GM19467 (cell line): Measurements from ENCODE around the gene CNTN5.
"Not testable (repeated sequence)": the region's sequence is repeated elsewhere in the genome, so short reads cannot be mapped to it uniquely, and the experiment has no call there.

ENCODE experiments used
- ATAC-seq: cut with Tn5 transposase; IDR thresholded peaks from one replicate; pipeline ENCODE4 v1.9.1; 2021; ENCODE audit warnings: mild to moderate bottlenecking, moderate library complexity; ENCODE audit not compliant: unreplicated experiment

CNTN5 gene

GRCh38 chr11:100176456-100176855 lies 1155.7 kb downstream of the CNTN5 start:
- no peak for ATAC-seq

DNA sequence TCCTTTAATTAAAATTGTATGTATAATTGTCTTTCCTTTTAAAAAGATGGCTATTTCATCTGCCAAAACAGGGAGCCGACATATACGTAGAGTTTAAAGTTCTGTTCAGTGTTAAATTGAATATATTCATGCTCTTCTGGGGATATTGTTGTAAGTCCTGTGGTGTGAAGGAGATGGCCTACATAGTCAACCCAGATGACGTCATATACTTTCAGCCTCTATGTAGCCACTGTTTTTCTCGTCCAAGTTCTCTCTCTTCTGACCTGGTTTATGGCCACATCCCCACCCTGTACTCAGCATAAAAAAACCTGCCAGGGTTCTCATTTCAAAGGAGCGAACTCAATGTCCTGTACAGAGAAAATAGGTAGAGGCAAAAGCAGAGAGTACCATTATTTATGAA lies 1156.9 kb downstream of the CNTN5 start:
- ATAC-seq = no peak

GRCh38 chr11:100182350-100182749 lies 1161.6 kb downstream of the CNTN5 start:
- no peak for ATAC-seq

DNA sequence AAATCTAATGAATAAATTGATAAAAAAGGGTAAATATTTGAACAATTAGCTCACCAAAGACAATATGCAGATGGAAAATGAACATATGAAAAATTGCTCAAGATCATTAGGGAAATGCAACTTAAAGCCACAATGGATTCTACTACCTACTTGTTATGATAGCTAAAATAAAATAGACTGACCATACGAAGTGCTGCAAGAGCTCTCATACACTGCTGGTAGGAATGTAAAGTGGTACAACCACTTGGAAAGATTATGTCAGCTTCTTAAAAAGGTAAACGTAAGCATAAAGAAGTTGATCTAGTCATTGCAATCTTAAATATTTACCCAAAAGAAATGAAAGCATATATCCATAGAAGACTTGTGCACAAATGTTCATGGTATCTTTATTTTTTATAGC lies 1162.2 kb downstream of the CNTN5 start:
- no peak for ATAC-seq

DNA sequence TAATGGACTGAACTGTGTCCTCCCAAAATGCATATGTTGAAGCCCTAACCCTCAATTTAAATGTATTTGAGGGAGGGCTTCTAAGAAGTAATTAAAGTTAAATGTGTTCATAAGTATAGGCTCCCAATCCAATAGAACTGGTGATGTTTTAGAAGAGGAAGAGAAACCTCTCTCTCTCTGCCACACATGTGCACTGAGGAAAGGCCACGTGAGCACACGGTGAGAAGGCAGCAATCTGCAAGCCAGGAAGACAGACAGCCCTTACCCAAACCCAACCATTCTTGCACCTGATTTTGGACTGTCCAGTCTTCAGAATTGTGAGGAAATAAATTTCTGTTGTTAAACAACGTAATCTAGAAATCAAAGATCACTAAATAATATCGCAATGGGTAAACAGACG lies 1164.8 kb downstream of the CNTN5 start:
- ATAC-seq = no peak

- no peak for ATAC-seq
Observed at GRCh38 chr11:100188137-100188783, 1167.5 kb downstream of the CNTN5 start.

- ATAC-seq = no peak
Observed at GRCh38 chr11:100190395-100190794, 1169.6 kb downstream of the CNTN5 start.

DNA sequence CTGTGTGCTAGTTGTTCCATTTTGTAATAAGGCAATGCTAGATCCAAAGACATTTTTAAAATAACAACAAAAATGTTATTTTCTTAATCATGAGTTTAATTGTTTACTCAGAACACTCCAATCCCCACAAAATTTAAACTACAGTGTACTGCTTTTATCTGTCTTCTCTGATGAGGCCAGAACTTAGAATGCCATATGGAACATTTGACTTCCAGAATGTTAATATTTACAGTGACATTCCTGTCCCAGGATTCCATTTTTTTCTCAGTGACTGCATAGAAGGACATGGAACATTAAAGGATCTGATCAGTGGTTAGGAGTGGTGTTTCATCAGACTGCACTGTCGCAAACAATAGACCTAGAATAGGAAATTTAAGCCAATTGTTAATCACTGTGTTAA lies 1171.4 kb downstream of the CNTN5 start:
- ATAC-seq = no peak

DNA sequence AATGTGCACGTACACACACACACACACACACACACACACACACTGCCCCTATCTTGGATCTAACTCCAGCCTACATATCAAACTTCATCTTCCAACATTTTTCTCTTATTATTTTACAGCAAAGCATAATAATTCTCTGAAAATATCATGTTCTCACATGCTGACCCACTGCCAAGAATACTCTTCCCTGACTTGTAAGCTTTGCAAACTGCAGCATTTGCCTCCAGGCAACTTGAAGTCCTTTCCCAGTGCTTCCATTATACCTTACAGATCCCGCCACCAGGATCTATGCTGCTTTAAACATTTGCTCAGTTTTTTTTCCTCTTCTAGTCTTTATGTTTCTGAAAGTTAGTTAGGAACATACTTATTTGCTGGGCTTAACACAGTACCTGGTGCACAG lies 1183.0 kb downstream of the CNTN5 start:
- ATAC-seq = no peak

GRCh38 chr11:100205926-100206325 lies 1185.2 kb downstream of the CNTN5 start:
- ATAC-seq = no peak

DNA sequence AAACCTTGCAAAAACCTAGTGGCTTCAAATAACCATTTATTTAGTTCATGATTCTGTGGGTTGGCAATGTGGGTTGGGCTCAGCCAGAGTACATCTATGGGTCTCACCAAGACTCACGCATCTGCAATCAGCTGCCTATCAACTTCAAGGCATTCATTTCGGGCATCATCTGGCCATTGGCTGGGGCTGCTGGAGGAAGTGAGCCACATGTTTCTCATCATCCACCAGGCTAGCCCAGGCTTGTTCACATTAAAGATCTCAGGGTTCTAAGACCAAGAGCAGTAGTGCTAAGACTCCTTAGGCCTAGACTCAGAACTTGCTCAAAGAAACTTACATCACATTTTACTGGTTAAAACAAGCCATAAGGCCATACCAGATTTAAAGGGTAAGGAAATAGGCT lies 1187.5 kb downstream of the CNTN5 start:
- no peak for ATAC-seq

GRCh38 chr11:100214791-100215190 lies 1194.0 kb downstream of the CNTN5 start:
- no peak for ATAC-seq

- no peak for ATAC-seq
Observed at GRCh38 chr11:100220801-100221200, 1200.1 kb downstream of the CNTN5 start.

- ATAC-seq = no peak
Observed at GRCh38 chr11:100221791-100222190, 1201.0 kb downstream of the CNTN5 start.

- ATAC-seq = no peak
Observed at GRCh38 chr11:100224541-100225034, 1203.8 kb downstream of the CNTN5 start.

DNA sequence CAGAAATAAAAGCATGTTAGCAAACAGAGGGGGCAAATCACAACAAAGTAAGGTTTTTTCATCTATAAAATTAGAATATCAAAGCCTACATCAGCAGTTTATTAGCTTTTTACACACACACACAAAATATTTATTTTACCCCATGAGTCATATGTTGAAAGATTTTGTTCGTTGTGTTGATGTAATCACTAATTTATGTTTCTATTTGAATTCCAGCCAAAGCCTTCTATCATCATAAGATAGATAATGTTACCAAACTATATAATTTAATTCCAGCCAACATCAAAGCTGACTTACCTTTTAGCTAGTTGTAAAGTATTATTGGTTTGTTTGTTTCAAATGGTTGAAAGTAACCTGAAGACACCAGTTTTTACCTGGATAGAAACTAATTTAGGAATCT lies 1208.3 kb downstream of the CNTN5 start:
- ATAC-seq = no peak

DNA sequence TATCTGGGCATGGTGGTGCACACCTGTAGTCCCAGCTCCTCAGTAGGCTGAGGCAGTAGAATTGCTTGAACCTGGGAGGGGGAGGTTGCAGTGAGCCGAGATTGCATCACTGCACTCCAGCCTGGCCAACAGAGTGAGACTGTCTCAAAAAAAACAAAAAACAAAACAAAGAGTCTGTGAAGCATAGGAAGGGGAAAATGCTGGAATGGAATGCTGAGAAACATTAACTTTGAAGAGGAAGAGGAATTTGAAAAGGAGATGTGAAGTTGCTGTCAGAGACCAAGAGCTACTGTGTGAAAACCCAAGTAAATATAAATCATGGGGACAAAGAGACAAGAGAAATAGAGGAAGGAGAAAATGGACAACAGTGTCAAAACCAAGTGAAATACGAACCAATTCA lies 1211.3 kb downstream of the CNTN5 start:
- ATAC-seq = no peak

- ATAC-seq = no peak
Observed at GRCh38 chr11:100235085-100235484, 1214.3 kb downstream of the CNTN5 start.

- no peak for ATAC-seq
Observed at GRCh38 chr11:100240025-100240539, 1219.3 kb downstream of the CNTN5 start.

DNA sequence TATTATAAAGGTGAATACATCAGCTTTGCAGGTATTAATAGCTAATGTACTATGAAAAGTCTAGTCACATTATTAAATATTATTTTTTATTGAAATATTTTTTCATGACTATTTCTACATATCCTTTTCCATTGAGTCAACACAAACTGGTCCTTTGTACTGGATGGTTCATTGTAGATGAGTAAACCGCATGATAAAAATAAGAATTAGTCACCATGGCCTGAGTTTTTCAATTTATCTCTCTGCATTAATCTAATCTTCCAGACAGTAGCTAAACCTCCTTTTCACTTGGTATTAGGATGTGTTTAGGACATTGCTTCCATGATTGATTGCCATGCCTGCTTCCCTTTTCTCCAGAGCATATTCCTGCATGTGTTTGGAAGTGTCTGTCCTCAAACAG lies 1227.0 kb downstream of the CNTN5 start:
- no peak for ATAC-seq

DNA sequence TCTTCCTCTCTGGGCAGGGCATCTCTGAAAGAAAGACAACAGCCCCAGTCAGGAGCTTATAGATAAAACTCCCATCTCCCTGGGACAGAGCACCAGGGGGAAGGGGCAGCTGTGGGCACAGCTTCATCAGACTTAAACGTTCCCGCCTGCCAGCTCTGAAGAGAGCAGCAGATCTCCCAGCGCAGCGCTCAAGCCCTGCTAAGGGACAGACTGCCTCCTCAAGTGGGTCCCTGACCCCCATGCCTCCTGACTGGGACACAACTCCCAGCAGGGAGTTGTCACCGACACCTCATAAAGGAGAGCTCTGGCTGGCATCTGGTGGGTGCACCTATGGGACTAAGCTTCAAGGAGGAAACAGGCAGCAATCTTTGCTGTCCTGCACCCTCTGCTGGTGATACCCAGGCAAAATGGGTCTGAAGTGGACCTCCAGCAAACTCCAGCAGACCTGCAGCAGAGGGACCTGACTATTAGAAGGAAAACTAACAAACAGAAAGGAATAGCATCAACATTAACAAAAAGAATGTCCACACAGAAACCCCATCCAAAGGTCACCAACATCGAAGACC lies 1236.6 kb downstream of the CNTN5 start:
- not testable (repeated sequence) for ATAC-seq

DNA sequence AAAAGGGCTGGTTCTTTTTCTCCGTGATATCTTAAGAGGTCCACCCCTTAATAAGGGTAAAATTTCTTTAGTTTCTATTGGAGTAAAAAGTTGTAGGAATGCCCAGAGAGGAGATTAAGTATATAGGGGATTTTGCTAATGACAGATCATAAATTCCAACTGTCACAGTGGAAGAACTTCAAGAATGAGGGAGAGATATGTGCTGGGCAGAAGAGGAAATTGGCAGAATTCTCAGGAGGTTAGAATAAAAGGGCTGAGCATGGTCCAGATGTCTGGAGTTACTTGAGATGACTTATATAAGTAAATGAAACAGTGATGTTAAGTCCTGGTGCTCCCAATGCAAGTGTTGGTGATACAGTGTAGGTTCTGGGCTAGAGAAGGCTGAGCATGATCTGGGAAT lies 1248.8 kb downstream of the CNTN5 start:
- ATAC-seq = no peak
